Keratinocyte (primary cell): Measurements from ENCODE around the gene XCR1. TPM values are rescaled to one million over a fixed set of nuclear protein-coding genes. Genes with fewer than 3 reads are reported as not detected.

ENCODE experiments used
- DNase-seq: peaks from one replicate; pipeline ENCODE4 v3.0.0-alpha.2; 2011; ENCODE audit warnings: low read depth, missing footprints, low spot score
- FAIRE-seq: peaks from 2 replicates; lab custom pipeline; 2011; peaks lifted over from hg19 to GRCh38; lab: Jason Lieb, UNC
- H2AFZ ChIP-seq: 2 replicates; pipeline ENCODE4 v1.6.0; 2012; ENCODE audit warnings: low read length, control low read depth, inconsistent platforms; ENCODE audit not compliant: control insufficient read depth
- H3K27ac ChIP-seq: 2 replicates; pipeline ENCODE4 v1.5.1; 2011; ENCODE audit warnings: low read length; ENCODE audit not compliant: control insufficient read depth, insufficient read depth
- H3K27me3 ChIP-seq: 3 replicates; pipeline ENCODE4 v1.6.0; 2011; ENCODE audit warnings: low read length; ENCODE audit not compliant: control insufficient read depth, insufficient read depth; ENCODE audit errors: extremely low read depth
- H3K36me3 ChIP-seq, 2 experiments: 2 replicates in 1 of 2; 3 replicates in 1 of 2; pipeline ENCODE4 v1.5.1; 2011; ENCODE audit warnings: low read length in 2 of 2, mild to moderate bottlenecking in 1 of 2; ENCODE audit not compliant: control insufficient read depth in 2 of 2, insufficient read depth in 2 of 2; ENCODE audit errors: extremely low read depth in 1 of 2
- H3K4me1 ChIP-seq: 3 replicates; pipeline ENCODE4 v1.5.1; 2011; ENCODE audit warnings: low read length; ENCODE audit not compliant: control insufficient read depth, insufficient read depth; ENCODE audit errors: extremely low read depth
- H3K4me2 ChIP-seq: 3 replicates; pipeline ENCODE4 v1.6.0; 2011; ENCODE audit warnings: low read depth, low read length; ENCODE audit not compliant: control insufficient read depth, insufficient read depth; ENCODE audit errors: extremely low read depth
- H3K4me3 ChIP-seq, 3 experiments: fragments of 200-600 bp in 1 of 3; sonication (generic) in 1 of 3; 2 replicates in 2 of 3; 3 replicates in 1 of 3; pipeline ENCODE4 v1.5.1; 2011 to 2016; ENCODE audit warnings: low read length in 3 of 3, mild to moderate bottlenecking in 3 of 3, control low read depth in 2 of 3, inconsistent platforms in 1 of 3, low read depth in 1 of 3, mixed read lengths in 1 of 3, mixed run types in 1 of 3, moderate library complexity in 1 of 3; ENCODE audit not compliant: control insufficient read depth in 2 of 3, insufficient read depth in 2 of 3; ENCODE audit errors: extremely low read depth in 1 of 3
- H3K79me2 ChIP-seq: 2 replicates; pipeline ENCODE4 v1.6.0; 2012; ENCODE audit warnings: low read length; ENCODE audit not compliant: control insufficient read depth, insufficient read depth
- H3K9ac ChIP-seq: 3 replicates; pipeline ENCODE4 v1.6.0; 2011; ENCODE audit warnings: low read length; ENCODE audit not compliant: control insufficient read depth, insufficient read depth; ENCODE audit errors: extremely low read depth
- H3K9me1 ChIP-seq: 3 replicates; pipeline ENCODE4 v1.6.0; 2011; ENCODE audit warnings: low read length; ENCODE audit not compliant: control insufficient read depth, insufficient read depth; ENCODE audit errors: extremely low read depth
- H3K9me3 ChIP-seq: 2 replicates; pipeline ENCODE4 v1.5.1; 2012; ENCODE audit warnings: low read depth, low read length; ENCODE audit not compliant: control insufficient read depth
- H4K20me1 ChIP-seq: 3 replicates; pipeline ENCODE4 v1.6.0; 2011; ENCODE audit warnings: low read length; ENCODE audit not compliant: control insufficient read depth, insufficient read depth; ENCODE audit errors: extremely low read depth
- CTCF ChIP-seq, 3 experiments: IDR thresholded peaks in 1 of 3; conservative IDR thresholded peaks in 1 of 3; optimal IDR thresholded peaks in 1 of 3; 2 replicates in 2 of 3; 3 replicates in 1 of 3; pipeline versions ENCODE3 to v1.5.1; 2011; ENCODE audit warnings: low read length in 3 of 3, mild to moderate bottlenecking in 3 of 3, moderate library complexity in 2 of 3, control low read depth in 1 of 3, inconsistent platforms in 1 of 3; ENCODE audit not compliant: insufficient read depth in 2 of 3; ENCODE audit errors: extremely low read depth in 1 of 3
- EZH2 ChIP-seq: IDR thresholded peaks from one replicate; pipeline ENCODE4 v1.6.1; 2012; ENCODE audit warnings: inconsistent platforms, mild to moderate bottlenecking, low read length, moderate library complexity
- dilution Hi-C: fragments of 300-500 bp; cut with MboI; formaldehyde crosslinking; loops from one replicate; pipeline ENCODE4 v1.7.0; 2020; ENCODE audit warnings: low sequenced_read_pairs; ENCODE audit not compliant: extremely low pct_ligation_motif_present
- polyA plus RNA-seq, 5 experiments: library from polyadenylated mRNA; depleted of rRNA in 3 of 5; stranded (reverse) in 3 of 5; stranded (forward) in 1 of 5; unstranded in 1 of 5; fragments of >200 nt; gene quantifications; 1 replicate in 1 of 5; 2 replicates in 3 of 5; 3 replicates in 1 of 5; pipeline versions ENCODE4 v1.2.1 to v1.2.3, GENCODE V29; 2011 to 2012; ENCODE audit warnings: missing spikeins in 2 of 5, low read depth in 1 of 5, low replicate concordance in 1 of 5

Gene XCR1
- polyA plus RNA-seq, 1 donor (not counting 4 experiments of a cell fraction or from before 2014, with no cell fraction given) = 0.01 TPM

GRCh38 chr3:45990181-45990580 lies 37.1 kb downstream of the XCR1 start:
- no peak overlapping the region for H3K27ac ChIP-seq
- no peak overlapping the region for H2AFZ ChIP-seq
- H3K79me2 ChIP-seq = peaks cover 2% of the 10 kb centered on the region
- no peak overlapping the region for H3K9ac ChIP-seq
- FAIRE-seq (no peak), DNase-seq (no peak)
- TF ChIP-seq EZH2 (no peak), CTCF (optimal IDR thresholded peaks at IDR 0.05 in 1 of 3, IDR thresholded peaks at IDR 0.05 in 1 of 3, conservative IDR thresholded peaks at IDR 0.05 in 1 of 3; ENCODE audit: extremely low read depth in 1 of 3, insufficient read depth in 2 of 3, low read length in 3 of 3) (no peak)
- H3K36me3 ChIP-seq = no peaks in the 10 kb centered on the region
- H3K27me3 ChIP-seq = no peaks in the 10 kb centered on the region
- H4K20me1 ChIP-seq = no peaks in the 10 kb centered on the region
- no peaks in the 10 kb centered on the region for H3K9me3 ChIP-seq
- H3K4me2 ChIP-seq = no peak overlapping the region
- H3K4me3 ChIP-seq = no peak overlapping the region
- peaks cover 33% of the 10 kb centered on the region for H3K4me1 ChIP-seq
- peaks cover 2% of the 10 kb centered on the region for H3K9me1 ChIP-seq
- dilution Hi-C loops = no loop called here

GRCh38 chr3:45988804-45989203 lies 38.5 kb downstream of the XCR1 start:
- DNase-seq (peak; percentile 40), FAIRE-seq (peak; percentile 93)
- Histone ChIP-seq H3K79me2 (peaks cover 2% of the 10 kb centered on the region), H2AFZ (no peak overlapping the region), H3K4me3 (no peak overlapping the region), H3K4me1 (peaks cover 30% of the 10 kb centered on the region), H3K9me3 (no peaks in the 10 kb centered on the region), H4K20me1 (no peaks in the 10 kb centered on the region), H3K9me1 (peaks cover 2% of the 10 kb centered on the region), H3K4me2 (peak overlapping the region; percentile 17), H3K9ac (no peak overlapping the region), H3K27me3 (no peaks in the 10 kb centered on the region), H3K36me3 (peaks cover 0 to 8% of the 10 kb centered on the region in 2 experiments), H3K27ac (peak overlapping the region; percentile 36)
- TF ChIP-seq CTCF (optimal IDR thresholded peaks at IDR 0.05 in 1 of 3, IDR thresholded peaks at IDR 0.05 in 1 of 3, conservative IDR thresholded peaks at IDR 0.05 in 1 of 3; ENCODE audit: extremely low read depth in 1 of 3, insufficient read depth in 2 of 3, low read length in 3 of 3) = no peak
- TF ChIP-seq EZH2 = no peak
- dilution Hi-C loops = no loop called here
